HG03439 (cell line): Measurements from ENCODE around the gene TCF4.

Experiments used
- ATAC-seq: cut with Tn5 transposase; IDR thresholded peaks from one replicate; pipeline ENCODE4 v1.9.1; 2021; ENCODE audit warnings: mild to moderate bottlenecking, moderate library complexity; ENCODE audit not compliant: unreplicated experiment

Gene TCF4

DNA sequence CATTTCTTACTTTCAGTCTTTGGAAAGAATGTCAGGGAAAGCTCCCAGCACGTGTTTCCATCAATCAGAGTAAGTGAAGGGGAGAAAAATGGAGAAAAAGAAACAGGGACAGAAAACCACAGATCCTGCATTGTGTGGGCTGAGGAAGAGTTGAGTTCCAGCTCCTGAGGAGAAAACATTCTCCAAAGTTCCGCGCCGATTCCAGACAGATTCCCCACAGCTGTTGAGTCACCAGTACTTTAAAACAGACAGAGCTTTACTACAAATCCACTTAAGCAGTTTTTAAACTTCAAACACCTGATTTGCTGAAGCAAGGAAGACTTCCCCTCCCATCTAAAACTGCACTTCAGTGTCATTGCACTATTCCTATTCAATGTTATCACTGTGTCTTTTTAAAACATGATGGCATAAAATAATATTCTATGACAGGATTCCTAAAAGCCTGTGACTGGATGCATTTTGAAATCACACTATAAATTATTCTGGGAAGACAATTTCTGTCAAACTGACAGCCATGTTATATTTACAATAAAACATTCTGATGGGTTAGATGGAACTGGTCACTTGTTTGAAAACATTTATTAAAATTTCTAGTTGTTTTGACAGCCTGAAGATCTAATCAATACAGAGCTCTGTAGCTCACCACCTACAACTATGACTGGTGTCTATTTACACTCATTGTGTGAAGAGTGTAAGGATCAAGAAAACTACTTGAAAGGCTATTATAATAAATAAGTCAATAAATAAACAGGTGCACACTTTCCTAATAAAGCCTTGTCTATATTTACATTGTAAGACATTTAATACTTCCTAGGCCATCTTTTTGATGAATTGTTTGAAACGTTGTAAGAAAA is 40.9 kb downstream of the TCF4 start:
- ATAC-seq: no peak

- no peak for ATAC-seq
Measured at GRCh38 chr18:55544014-55544413, 44.0 kb downstream of the TCF4 start.

GRCh38 chr18:55543130-55543704 is 44.8 kb downstream of the TCF4 start:
- no peak for ATAC-seq

DNA sequence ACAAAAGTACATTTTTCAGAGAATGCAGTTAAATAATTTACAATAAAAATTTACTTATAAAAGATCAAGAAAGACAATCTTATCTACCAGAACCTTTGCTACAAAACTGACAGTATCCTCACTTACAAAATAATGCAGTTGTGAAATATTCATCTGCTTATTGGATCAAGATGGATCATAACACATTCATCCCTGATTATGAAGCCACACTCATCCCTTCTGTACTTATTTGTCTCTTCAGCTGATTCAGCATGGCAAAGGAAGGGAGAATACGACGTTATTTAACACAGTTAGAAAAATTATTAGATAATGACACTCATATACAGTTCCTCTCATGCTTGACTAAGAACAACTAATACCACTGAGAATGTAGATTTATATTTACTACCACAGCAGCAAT is 46.4 kb downstream of the TCF4 start:
- ATAC-seq: no peak

GRCh38 chr18:55539240-55539639 is 48.8 kb downstream of the TCF4 start:
- no peak for ATAC-seq

DNA sequence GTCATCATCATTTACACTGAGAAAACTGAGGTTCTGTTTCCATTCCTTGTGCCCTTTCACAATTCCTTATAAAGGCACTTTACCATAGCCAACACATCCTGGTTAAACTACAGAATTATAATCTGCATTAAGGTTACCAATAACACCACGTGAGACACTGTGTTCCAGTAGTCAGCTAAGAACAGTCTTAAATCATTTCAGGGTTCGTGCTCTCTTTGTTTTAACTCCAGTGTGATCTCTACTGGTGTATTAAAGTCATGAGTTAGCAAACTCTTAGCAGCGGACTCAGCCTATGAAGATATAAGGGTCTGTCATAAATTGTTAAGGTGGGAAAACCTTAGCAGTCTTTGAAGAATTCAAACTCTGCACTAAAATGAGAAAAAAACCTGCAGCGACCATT is 53.0 kb downstream of the TCF4 start:
- no peak for ATAC-seq

- ATAC-seq: no peak
Measured at GRCh38 chr18:55534547-55534946, 53.4 kb downstream of the TCF4 start.

- ATAC-seq: no peak
Measured at GRCh38 chr18:55530166-55530565, 57.8 kb downstream of the TCF4 start.

- no peak for ATAC-seq
Measured at GRCh38 chr18:55529581-55529980, 58.4 kb downstream of the TCF4 start.

DNA sequence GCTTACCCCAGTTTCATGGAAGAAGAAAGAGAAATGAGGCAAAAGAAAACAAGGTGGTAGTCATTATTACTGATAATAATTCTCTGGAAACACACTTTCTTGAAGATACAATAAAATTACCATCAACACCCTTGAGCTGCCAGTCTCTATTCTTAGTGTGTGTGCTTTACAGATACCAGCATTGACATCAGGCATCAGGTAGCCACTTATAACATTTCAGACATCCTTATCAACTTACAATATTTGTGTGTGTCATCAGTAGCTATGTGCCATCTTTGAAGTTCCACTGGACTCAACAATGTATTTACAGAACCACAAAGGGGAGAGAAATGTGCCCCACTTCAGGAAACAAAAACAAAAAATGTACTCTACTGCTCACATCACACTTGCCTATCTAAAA is 62.1 kb downstream of the TCF4 start:
- no peak for ATAC-seq

DNA sequence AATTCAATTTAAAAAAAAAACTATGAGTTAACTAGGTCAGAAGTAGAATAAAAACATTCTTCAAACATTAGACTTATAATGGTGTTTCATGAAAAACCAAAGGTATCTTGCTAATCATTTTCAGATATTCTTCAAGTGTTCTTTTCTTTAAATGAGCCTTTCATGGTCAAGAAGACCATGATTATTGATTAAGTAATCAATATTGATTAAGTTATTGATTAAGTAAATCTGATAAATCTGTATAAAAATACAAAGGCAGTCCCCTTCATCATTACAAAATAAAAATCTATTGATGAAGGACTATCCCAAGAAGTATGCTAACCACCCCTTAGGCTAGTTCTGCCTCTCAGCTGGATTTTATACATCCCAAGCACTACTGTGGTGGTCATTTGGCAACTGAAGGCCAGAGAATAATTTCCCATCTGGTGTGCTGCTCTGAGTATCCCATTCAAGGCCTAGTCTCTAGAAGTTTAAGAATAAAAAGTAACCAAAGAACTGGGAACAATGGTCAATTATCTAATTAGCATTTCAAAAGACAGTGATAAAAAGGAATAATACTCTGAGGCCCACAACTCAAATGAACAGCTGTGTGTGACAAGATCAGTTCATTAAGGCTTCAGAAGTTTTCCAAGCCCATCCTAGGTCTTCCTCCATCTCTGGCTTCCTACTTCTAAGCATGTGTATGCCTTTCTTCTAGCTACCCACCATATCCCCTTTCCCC is 63.5 kb downstream of the TCF4 start:
- ATAC-seq: no peak

DNA sequence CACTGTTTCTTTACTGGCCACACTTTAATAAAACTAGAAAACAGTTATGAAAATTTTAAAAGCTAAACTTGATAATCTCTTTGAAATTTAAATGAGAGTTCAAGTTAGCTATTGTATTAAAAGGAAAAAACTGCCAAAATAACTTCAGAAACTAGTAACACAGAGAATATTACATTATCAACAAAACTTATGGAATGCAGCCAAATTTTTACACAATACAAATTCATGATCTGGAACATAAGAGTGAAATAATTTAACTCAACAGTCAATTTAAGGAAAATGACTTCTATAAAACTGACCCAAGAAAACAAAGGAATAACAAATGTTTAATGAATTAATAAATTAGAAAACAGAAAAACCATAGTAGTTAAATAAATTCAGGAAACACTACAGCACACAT is 65.0 kb downstream of the TCF4 start:
- ATAC-seq: no peak

- ATAC-seq: peak; percentile 63
Measured at GRCh38 chr18:55522011-55522410, 66.0 kb downstream of the TCF4 start.

GRCh38 chr18:55517055-55517454 is 70.9 kb downstream of the TCF4 start:
- ATAC-seq: no peak

DNA sequence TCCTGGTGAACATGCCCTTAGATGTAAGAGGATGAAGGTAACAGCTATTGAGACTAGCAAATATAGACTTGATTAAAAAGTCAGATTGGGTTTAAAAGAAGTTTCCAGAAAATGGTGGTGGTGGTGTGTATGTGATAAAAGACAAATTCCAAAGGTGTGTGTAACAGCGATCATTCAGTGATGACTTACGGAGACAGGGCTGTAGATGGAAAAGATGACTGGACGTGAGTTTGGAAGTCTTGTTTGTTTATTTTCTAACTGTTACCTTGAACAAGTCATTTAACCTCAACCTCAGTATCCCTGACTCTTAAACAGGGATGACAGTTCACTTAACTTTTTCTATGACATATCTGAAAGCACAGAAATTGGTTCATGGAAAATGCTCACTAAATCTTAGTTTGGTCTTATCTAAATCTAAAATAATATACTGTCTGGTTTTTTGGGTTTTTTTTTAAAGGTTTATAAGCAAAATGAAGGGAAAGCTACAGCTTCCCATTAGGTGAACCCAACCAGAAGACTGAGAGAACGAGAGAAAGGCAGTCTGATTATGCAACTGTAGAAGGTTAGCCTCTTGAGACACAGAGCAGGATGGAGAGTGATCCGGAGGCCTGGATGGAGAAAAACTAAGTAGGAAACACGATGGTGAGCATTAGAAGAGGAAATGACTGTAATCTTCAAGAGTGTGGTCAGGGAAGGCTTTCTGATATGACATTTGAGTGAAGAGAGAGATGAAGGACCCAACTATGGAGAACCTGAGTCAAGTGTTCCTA is 71.9 kb downstream of the TCF4 start:
- no peak for ATAC-seq

DNA sequence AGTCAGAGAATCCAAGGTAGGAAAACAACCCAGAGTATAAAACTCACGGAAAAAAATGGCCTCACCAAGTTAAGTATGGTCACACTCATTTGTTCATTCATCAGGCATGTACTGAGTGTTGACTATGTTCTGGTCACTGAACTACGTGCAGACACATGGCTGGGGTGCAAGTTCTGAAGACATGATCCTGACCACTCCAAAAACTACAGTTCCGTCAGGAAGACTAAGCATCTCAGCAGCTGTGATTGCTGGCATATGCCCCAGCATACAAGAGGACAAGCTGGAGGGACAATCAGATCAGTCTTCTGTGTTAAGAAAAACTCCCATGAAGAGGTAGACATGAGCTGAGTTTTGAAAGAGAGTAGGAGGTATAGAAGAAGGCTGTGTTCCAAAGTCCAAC is 72.8 kb downstream of the TCF4 start:
- ATAC-seq: no peak

DNA sequence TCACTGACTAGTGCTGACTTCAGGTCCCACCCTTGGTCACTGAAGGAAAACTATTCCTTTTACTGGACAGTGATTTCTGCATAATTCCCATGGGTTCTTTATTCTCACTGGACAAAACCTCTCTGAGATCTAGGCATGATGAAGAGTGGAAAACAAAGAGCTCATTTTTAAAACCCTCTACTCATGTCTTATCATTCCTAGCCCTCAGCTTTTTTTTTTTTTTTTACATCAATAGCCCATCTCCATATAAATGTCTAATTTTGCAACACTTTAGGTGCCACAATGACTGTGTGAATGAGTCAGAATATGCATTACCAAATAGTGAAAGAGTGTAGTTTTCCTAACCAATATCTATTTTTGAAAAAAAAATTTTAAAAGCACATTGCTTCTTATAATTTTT is 74.8 kb downstream of the TCF4 start:
- ATAC-seq: no peak

DNA sequence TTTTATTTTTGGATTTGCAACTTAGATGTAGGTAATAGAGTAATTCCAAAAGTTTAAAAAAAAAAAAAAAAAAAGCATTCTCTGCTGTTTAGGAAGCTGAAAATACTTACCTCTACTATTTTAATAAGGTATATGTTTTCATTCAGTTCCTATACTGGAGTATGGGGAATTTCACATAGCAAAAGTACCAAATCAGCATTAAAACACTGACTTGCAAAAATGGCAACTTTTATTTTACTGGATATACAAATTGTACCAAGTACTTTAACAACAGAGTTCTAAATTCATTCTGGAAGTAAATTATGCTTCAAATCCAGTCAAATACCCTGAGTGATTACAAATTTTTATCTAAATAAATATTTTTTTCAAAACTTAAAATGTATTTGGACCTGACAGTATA is 76.7 kb downstream of the TCF4 start:
- no peak for ATAC-seq

DNA sequence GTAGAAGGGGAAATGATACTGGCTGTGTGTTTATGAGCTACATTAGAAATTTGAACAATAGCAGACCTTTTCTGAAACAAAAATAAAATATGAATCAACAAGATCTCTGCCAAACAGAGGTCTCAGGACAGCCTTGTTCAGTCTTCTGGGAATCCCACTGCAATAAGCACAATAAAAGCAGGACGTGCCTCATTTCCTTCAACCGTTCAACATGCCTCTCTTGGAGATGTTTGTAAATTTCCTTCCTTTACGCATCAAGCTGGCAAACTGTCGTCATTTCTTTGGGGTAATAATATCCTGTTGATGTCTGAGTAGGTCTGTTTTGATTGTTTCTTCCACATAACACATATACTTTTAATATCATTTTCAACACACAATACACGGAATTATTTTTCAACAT is 77.2 kb downstream of the TCF4 start:
- no peak for ATAC-seq

DNA sequence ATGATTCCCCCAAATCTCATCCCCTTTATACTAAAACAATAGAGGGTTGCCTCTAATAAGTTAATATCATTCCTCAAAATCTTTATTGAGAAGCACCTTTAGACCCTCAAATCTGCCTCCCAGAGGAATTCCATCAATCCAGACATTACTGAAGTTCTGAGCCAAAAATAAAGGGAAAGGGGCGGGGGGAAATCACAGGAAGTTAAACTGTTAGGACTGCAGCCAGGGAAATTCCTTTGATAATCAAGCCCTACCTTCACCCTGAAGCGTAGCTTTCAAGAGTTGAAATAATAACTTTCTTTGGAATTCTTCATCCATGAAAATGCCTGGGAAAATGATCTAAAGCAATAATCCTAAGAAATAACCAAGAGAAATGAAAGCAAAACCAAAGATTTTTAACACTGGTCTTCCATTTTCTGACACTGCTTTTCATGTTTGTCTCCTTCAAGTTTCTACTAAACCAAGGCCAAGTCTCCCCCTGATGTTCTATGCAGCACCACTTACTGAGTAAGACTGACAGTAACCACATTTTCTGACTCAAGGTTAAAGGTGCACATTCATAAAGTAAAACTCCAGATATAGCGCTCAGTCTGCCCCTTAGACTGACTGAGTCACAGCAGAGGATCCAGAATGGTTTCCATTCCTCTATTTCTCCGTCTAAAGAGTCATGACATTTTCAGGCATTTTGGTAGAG is 78.2 kb downstream of the TCF4 start:
- peak; percentile 84 for ATAC-seq

DNA sequence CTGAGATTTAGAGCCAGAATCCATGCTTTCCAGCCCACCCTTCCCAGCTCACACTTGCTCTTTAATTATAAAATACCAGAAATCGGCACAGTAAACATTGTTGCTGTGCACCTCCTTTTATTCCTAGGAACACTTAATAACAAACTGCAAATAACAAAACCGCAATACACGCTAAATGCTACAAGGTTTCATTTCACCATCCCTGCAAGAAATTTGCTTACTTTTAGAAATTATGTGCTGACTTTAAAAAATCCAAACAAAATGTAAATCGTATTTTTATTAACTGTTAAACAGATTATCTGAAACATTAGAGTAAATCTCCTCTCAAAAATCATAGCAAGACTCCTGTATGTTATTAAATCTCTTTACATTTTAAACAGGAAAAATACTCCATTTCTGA is 79.3 kb downstream of the TCF4 start:
- ATAC-seq: no peak
